HG03460 (cell line): ENCODE data around the gene ARL4D.
"Not testable (repeated sequence)": the region's sequence is repeated elsewhere in the genome, so short reads cannot be mapped to it uniquely, and the experiment has no call there.

Experiments used
- ATAC-seq: cut with Tn5 transposase; IDR thresholded peaks from one replicate; pipeline ENCODE4 v1.9.1; 2021; ENCODE audit not compliant: unreplicated experiment

Gene ARL4D

DNA sequence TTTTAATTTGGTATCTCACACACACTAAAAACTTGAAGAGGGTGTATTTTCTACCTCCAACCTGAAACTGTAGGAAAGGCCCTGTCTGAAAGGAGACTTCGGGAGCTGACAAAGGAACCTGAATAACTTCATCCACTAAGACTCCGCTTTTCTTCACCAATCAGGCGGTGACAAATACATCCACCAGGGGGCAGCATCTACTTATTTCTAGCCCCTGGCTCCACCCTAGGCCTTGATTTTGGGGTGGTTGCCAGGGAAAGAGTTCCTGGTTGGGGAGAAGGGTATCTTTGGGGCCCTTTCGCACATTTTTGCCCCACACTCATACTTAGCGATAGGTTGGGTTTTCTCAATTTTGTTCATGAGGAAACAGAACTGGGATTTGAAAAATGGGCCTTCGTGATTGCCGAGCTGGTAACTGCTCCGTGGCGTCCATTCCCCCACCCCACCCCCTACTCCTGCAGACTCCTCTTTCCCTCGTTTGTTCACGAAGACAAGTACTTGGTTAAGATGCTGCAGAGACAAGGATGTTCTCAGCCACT is 4.8 kb upstream of the ARL4D start:
- no peak for ATAC-seq

DNA sequence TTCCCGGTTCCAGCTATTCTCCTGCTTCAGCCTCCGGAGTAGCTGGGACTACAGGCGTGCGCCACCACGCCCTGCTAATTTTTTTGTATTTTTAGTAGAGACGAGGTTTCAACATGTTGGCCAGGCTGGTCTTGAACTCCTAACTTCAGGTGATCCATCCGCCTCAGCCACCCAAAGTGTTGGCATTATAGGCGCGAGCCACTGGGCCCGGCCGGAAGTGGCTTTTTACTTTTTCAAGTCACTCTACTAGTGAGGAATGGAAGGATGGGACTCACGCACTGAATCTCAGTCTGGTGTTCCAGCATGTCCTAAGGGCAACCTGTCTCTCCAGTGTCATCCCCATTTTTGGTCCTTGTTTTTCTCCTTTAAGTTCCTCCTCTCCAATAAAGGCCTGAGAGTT is 4.1 kb upstream of the ARL4D start:
- not testable (repeated sequence) for ATAC-seq

DNA sequence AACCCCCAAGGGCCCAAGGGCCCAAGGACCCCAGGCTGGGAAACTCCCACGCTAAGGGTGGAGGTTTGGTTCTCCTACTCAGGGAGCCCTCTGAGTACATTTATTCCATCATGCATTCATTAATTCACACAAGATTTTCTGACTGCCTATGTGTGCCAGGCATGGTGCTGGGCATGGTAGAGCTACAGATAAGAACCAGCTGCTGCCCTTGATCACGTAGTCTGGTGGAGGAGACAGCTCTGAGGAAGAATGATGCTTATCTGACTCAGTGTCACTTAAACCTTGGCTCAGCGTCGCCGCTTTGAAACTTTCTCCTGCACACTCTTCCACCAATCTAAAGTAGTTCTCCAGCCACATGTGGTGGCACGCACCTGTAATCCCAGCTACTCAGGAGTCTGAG is 3.6 kb upstream of the ARL4D start:
- ATAC-seq: no peak

DNA sequence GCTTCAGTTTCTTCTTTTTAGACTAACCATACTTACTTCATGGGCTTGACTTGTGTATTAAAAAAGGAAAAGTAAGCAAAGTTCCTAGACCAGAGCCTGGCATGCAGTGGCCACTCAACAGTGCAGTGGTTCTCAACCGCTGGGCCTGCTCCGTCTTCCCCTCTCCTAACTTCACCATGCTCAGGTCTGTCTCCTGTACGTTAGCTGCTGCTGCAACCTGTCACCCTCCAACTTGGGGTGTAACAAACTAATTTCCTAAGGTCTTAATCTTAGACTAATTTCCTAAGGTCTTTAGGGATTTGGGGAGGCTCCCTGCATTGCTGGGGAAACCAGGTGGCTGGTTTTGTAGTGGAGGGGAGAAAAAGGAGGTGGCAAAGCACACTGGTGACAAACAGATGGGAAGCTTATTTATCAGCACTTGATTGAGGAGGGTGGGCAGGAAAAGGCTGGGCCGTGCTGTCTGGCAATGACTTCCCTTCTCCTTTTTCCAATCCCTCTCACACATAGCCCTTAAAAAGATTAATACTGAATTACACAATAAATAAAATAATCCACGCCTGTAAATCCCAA is 2.2 kb upstream of the ARL4D start:
- no peak for ATAC-seq

DNA sequence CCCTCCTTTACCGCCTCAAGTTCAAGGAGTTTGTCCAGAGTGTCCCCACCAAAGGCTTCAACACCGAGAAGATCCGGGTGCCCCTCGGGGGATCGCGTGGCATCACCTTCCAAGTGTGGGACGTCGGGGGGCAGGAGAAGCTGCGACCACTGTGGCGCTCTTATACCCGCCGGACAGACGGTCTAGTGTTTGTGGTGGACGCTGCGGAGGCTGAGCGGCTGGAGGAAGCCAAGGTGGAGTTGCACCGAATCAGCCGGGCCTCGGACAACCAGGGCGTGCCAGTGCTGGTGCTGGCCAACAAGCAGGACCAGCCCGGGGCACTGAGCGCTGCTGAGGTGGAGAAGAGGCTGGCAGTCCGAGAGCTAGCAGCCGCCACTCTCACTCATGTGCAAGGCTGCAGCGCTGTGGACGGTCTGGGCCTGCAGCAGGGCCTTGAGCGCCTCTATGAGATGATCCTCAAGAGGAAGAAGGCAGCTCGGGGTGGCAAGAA is 1.1 kb downstream of the ARL4D start:
- ATAC-seq: no peak

DNA sequence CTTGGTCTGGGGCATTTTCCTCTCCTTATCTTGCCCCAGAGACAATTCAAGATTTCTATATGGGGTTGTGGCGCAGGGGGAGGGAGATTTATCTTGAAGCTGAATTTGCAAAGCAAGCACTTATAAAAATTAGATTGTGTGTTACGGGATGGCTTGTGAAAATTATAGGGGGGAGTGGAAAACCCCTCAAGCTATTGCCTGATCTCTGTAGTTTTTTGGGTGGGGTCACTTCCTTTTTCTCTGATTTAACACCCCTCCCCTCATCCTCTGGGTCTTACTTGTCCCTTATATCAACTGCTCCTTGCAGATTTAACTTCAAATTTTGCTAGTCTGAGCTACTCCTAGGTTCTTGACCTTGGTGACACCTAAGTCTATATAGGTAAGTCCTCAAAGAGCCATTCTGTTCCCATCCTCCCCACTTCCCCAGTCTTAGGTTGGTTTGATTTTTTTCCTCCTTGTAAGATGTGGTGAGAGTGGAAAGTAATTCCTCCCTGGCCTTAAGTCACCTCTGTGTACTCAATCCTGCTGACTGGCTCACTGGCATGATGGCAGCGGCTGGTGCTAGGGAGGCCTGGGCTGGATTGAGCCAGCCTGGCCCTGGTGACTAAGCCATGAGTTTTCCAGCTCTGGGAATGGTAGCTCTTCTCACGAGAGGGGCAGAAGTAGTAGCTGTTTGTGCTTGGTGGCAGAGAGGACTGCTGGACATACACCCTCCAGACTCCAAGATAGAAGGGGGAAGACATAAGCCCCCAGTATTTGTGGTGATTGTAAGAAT is 2.3 kb downstream of the ARL4D start:
- ATAC-seq: no peak

DNA sequence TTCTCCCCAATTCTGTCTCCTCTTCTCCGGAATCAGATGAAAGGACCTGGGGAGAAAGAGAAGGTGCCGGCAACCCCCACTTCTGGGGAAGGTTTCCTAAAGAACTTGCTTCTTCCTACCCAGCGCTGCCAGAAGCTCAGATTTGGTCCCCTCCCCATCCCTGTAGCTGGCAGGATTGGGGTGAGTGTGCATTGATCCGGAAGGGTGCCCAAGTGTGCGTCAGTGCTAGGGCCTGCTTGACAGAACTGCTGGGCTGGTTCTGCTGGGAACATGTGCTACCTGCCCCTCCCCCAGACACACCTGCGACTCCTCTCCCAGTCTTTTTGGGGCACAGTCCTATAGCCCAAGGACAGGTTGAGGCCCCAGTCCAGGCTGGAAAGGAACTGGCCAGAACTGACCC is 3.3 kb downstream of the ARL4D start:
- no peak for ATAC-seq

DNA sequence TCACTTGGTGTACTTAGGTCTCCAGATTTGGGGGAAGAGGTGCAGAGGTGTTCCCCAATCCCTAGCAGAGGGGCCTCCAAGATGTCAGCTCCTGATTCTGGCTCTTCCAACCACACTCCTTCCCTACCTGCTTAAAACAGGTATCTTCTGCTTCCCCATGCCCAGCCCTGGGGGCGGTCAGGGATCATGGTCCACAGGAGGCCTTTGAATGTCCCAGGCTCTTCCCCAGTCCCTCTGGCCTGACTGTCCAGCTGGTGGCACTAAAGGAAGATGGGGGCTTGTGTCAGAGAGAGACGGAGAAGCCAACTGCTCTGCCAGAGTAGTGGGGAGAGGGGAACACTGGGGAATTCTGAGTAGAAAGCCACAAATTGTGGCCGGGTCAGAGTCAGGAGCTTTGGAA is 3.8 kb downstream of the ARL4D start:
- no peak for ATAC-seq

DNA sequence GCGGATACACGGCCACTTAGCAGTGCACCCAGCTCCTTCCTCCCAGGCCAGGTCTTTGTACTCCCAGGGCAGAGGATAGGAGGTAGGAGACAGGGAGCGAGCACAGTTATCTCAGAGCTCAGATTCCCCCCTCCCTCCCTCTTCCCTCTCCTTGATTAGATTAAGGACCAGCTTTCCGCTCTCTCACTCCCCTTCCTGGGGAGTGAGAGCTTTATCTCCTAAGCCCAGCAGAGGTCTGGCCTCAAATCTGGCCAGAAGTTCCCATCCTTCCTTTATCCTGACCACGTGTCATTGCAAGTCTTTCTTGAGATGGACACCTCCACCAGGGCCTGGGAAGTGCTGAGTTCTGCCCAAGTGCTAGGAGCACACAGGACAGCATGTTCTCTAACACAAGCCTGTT is 5.1 kb downstream of the ARL4D start:
- ATAC-seq: no peak

DNA sequence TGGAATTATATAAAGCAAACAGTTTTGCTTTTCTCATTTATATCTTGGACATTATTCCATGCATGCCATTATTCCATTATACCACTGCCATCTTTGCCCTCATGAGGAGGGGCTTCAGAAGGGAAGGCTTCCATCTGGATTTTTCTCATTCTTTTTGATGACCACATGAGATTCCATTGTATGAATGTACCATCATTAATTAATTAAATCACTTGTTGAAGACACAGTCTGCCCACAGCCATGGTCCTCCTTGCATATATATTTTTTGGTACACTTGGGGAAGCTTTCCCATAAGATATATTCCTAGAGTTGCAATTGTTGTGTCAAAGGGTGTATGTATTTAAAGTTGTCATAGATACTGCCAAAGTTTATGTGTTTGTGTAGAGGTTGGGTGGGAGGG is 7.1 kb downstream of the ARL4D start:
- ATAC-seq: no peak

DNA sequence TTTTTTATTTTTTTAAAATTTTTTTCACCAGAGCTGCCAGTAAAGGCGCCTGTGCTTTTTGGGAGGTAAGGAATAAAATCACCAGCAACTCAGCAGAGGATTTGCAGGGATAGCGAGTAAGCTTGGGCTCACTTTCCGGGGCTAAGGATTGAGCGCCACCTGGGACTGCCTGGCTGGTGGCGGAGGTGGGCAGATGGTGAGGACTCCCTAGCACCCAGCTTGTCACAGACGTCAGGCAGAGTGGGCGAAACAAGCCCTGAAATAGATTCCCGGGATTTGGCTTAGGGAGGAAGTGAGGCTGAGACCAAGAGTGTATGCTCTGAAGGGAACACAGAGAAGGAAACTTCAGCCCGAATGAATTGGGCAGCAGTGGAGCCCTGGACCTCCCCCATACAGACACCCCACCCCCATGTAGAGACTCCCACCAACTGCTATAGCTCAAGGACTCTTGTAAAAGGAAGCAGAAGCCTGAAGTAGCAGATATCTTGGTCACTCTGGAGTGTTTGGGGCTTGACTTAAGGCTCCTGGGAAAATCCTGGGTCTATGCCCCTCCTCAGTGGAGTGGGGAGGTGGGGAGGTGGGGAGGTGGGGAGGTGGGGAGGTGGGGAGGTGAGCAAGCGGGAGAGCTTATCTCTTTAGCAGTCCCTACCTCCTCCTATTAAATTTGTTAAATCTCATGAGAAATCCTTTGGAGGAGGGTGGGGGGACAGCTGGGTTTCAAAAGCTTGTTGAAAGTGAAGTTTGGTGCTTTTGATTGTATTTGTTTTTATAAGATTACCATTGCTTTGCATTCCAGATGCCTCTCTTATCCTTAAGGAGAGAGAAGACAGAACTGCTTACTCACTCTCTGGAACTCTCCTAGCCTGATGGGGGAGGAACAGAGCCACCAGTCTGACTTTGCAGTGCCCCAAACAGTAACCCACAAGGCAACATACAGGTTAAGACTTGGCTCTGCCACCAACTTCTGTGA is 8.2 kb downstream of the ARL4D start:
- ATAC-seq: no peak

DNA sequence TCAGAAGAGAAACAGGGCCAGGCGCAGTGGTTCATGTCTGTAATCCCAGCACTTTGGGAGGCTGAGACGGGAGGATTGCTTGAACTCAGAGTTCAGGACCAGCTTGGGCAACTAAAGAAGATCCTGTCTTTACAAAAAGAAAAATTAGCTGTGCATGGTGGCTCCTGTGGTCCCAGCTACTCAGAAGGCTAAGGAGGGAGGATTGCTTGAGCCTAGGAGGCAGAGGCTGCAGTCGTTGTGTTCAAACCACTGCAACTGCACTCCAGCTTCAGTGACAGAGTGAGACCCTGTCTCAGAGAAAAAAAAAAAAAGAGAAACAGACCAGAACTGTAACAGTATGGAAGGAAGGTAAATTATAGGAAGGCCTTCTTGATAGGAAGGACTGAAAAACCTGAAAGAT is 10.3 kb downstream of the ARL4D start:
- no peak for ATAC-seq

DNA sequence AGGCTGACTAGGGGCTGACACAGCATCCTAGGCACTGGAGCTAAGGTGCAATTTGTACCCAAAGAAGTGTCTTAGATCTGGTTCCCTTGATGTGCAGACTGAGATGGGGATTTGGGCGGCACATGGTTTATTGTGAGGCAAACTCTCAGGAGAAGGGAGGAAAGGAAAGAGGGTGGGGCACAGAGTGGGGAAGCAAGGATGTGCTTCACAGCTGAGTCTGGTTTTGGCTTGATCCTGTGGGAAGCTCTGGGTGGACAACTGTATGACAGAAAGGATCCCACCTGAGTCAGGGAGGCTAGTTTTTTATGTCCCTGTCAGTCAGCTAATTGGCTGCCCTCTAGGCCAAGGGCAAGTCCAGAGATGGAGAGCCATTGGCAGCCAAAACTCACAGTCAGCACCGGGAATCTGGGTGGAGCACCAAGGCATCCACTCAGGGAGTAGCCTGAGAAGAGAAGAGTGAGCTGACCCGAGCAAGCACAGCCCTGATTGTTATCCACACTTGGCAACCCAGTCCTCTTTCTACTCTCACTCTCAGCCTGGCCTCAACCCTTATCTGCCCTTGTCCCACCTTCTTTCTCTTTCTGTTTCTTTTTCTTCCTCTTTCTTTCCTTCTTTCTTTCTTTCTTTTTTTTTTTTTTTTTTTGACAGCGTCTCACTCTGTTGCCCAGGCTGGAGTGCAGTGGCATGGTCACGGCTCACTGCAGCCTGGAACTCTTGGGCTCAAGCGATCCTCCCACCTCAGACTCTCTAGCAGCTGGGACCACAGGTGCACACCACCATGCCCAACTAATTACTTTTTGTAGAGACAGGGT is 12.0 kb downstream of the ARL4D start:
- no peak for ATAC-seq

DNA sequence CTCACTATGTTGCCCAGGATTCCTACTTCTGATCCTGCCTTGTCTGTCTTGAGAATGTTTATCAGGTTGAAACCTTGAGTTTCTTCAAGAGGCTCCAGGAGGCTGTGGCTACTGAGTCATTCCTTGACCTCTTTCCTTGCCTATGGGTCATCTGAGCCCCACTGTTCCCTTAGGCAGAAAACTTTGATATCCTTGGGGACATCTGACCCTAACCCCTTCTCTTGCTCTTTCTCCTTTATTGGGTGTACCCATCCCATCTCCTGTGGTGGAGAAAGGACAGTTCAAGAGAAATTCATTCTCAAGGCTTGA is 12.5 kb downstream of the ARL4D start:
- no peak for ATAC-seq

DNA sequence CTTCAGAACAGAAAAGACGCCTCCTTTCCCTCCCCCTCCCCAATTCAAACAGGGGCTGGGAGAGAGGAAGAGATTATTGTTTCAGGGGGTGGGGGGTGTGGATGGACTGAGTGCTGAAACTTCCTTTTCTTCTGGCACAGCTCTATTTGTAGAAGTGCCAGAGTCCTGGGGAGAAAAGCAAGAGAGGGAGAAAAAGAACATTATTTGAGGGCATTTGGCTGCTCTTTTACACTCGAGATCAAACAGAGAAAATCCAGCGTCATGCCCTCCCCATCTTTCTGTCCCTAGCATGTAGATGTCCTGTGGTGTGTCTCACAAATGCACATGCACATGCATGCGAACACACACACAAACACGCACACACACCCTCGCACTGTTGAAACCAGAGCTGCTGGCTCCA is 13.0 kb downstream of the ARL4D start:
- ATAC-seq: no peak

DNA sequence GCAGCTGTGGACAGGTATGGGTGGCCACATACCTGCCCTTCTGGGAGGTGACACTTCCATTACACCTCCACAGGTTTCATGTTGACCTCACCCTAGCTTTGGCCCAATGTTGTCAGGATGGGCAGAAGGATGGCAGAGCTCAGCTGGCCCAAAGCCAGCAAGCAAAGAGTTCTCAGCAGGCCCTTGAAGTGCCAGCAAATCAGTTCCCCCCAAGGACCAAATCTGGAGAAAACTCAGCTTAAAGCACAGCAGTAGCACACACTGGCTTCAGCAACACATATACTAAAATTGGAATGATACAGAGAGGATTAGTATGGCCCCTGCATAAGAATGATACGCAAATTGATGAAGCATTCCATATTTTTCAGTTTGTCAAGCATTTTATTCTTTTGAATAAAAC is 13.4 kb downstream of the ARL4D start:
- ATAC-seq: no peak

DNA sequence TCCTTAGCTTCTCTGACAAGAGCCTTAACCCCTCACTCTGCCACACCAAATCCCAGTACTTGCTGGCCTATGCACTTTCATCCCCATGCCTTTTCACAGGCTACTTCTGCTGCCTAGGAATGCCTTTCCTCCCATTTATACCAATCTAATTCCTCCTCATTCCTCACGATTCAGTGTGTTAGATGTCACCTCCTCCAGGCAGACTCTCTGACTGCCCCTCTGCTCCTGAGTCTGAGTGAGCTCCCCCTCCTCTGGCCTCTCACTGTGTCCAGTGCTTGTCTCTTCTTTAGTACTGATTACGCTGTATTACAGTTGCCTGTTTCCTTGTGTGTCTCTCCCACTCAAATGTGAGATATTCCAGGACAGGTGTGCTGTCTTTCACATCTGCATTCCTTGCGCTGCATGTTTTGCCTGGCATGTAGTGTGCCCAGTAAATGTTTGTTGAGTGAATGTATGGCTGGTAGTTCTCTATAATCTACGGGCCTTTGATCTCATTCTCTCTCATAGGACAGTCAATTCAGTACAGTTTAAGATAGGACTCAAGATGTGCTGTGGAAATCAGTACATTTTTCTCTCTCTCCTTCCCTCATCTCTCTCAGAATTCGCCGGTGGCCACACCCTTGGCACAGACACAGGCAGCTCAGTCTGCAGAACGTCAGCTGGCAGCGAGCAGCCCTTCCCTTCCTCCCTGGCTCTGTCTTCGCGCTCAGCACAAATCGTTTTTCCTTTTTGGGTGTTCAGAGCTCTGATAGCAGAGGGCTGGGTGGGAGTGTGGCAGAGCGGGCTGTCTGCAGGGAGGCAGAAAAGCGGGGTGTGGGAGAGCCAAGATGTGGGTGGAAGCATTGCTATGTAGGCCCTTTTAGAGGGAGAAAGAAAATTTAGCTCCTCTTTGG is 18.5 kb downstream of the ARL4D start:
- ATAC-seq: no peak

DNA sequence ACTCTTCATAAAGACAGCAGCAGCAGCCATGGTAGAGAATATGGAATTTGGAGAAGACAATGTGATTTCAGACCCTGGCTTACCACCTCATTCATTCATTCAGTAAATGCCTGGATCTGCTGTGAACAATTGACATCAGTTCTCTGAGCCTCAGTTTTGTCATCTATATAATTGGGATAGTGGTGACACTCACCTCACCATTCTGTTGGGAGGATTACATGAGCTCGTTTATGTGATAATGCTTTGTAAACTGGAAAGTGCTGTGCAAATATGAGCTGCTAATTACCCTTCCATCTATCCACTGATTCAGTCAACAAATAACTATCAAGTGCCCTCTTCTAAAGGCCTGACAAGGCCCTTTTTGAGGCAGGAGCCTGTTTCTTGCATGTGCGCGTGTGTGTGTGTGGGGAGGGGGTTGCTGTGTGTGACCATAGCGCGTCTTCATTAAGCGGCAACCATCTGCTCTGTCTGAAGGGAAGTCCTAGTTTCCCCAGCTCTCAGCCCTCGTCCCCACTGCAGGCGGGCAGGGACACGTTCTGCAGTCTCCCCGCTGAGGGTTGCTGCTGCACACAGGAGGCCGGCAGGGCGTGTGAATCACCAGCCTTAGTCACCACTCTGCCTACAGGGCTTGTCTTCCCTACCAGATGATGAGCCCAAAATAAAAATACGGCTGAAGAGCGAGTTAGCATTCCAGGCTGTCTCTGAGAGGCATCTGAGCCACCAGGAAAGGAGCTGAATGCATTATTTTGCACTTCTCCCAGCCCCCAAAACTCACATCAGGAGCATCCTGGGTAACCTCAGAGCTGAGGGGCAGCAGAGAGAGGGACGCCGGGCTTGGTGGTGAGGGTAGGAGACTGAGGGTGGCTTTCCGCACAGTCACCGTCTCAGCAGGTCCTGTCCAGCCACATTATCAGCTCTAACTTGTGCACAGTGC is 19.9 kb downstream of the ARL4D start:
- ATAC-seq: no peak
